OCI-LY3 (cell line): ENCODE measurements around the gene OR5D13.

Source experiments
- H2AFZ ChIP-seq: fragments of 200-600, 300-600 bp; shearing (Covaris generic); 2 replicates; pipeline ENCODE4 v1.6.0; 2014; ENCODE audit warnings: antibody characterized with exemption, low read depth, low read length
- H3K27ac ChIP-seq: fragments of 200-600, 300-600 bp; sonication (generic); 2 replicates; pipeline ENCODE4 v1.5.1; 2014; ENCODE audit warnings: mild to moderate bottlenecking, low read length, moderate library complexity, mixed read lengths
- H3K27me3 ChIP-seq: fragments of 200-600, 300-600 bp; sonication (generic); 2 replicates; pipeline ENCODE4 v1.6.1; 2014; ENCODE audit warnings: low read depth, low read length, mixed read lengths
- H3K36me3 ChIP-seq: fragments of 200-600, 300-600 bp; sonication (generic); replicated peaks from 2 replicates; pipeline ENCODE3; 2014; ENCODE audit warnings: low read depth, low read length, mixed read lengths
- H3K4me1 ChIP-seq: fragments of 300-600, 200-600 bp; sonication (generic); 2 replicates; pipeline ENCODE4 v1.6.1; 2014; ENCODE audit warnings: low read length, mixed read lengths
- H3K4me2 ChIP-seq: fragments of 200-600, 300-600 bp; sonication (generic); 2 replicates; pipeline ENCODE4 v1.6.1; 2014; ENCODE audit warnings: low read length, mixed read lengths
- H3K4me3 ChIP-seq: fragments of 300-600, 200-600 bp; sonication (generic); 2 replicates; pipeline ENCODE4 v1.5.1; 2014; ENCODE audit warnings: antibody characterized with exemption, mild to moderate bottlenecking, low read length, moderate library complexity
- H3K79me2 ChIP-seq: fragments of 300-600, 200-600 bp; shearing (Covaris generic); 2 replicates; pipeline ENCODE4 v1.6.1; 2014; ENCODE audit warnings: mild to moderate bottlenecking, low read length, mixed read lengths
- H3K9ac ChIP-seq: fragments of 300-600, 200-600 bp; shearing (Covaris generic); 2 replicates; pipeline ENCODE4 v1.6.0; 2014; ENCODE audit warnings: mild to moderate bottlenecking, low read length, moderate library complexity
- H3K9me3 ChIP-seq: fragments of 200-600, 300-600 bp; shearing (Covaris generic); 2 replicates; pipeline ENCODE4 v1.6.1; 2014; ENCODE audit warnings: low read length, mixed read lengths; ENCODE audit not compliant: insufficient read depth
- H4K20me1 ChIP-seq: fragments of 200-600, 300-600 bp; sonication (generic); 2 replicates; pipeline ENCODE4 v1.6.1; 2016; ENCODE audit warnings: low read length, mixed read lengths; ENCODE audit not compliant: insufficient read depth
- CTCF ChIP-seq: fragments of 200-600, 300-600 bp; sonication (generic); IDR thresholded peaks from 2 replicates; pipeline ENCODE4 v1.5.1; 2014; ENCODE audit warnings: antibody characterized with exemption, low read length, low read depth
- EZH2phosphoT487 ChIP-seq: fragments of 200-600 bp; shearing (Covaris generic); IDR thresholded peaks from 2 replicates; pipeline ENCODE4 v1.6.1; 2018; ENCODE audit warnings: antibody characterized with exemption, mixed run types, low read depth

Gene OR5D13

DNA sequence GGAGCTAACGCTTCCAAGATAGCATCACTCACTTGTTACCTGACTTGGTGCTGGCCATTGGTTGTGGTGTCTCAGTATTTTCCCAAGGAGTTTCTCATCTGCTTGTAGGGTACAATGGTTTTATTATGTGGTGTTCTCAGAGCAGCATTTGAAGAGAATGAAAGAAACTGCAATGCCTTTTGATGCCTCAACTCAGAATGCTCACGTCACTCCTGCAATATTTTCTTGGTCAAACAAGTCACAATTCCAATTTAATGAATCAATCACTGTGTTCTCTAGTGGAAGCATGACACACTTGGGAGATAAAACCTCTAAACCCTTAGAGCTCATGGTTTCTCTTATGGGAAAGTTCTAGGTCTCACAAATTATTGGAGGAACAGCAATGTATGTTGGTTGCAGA, 20.1 kb downstream of the OR5D13 start:
- Histone ChIP-seq H3K4me3 (no peak overlapping the region), H3K79me2 (no peaks in the 10 kb centered on the region), H3K36me3 (no peaks in the 10 kb centered on the region), H3K4me2 (no peak overlapping the region), H3K9me3 (no peaks in the 10 kb centered on the region), H3K4me1 (no peaks in the 10 kb centered on the region), H3K27ac (no peak overlapping the region), H2AFZ (no peak overlapping the region), H3K27me3 (no peaks in the 10 kb centered on the region), H4K20me1 (no peaks in the 10 kb centered on the region), H3K9ac (no peak overlapping the region)
- no peak for TF ChIP-seq CTCF
- TF ChIP-seq EZH2phosphoT487 = no peak

- Histone ChIP-seq H3K4me2 (no peak within 1 kb of the TSS), H3K27ac (no peak within 1 kb of the TSS), H3K9me3 (no peaks in the 10 kb centered on the region), H3K36me3 (no peaks in the 10 kb centered on the region), H3K27me3 (no peaks in the 10 kb centered on the region), H3K9ac (no peak within 1 kb of the TSS), H3K4me1 (no peaks in the 10 kb centered on the region), H3K4me3 (no peak within 1 kb of the TSS), H2AFZ (no peak within 1 kb of the TSS), H4K20me1 (no peaks in the 10 kb centered on the region), H3K79me2 (no peaks in the 10 kb centered on the region)
- TF ChIP-seq CTCF (no peak), EZH2phosphoT487 (no peak)
Observed at GRCh38 chr11:55795256-55795655, 22.0 kb downstream of the OR5D13 start, which contains the start of gene OR5D14. TSS of gene OR5D14 (plus strand) at chr11:55795556. CDS start at chr11:55795556, 0 bp downstream.

DNA sequence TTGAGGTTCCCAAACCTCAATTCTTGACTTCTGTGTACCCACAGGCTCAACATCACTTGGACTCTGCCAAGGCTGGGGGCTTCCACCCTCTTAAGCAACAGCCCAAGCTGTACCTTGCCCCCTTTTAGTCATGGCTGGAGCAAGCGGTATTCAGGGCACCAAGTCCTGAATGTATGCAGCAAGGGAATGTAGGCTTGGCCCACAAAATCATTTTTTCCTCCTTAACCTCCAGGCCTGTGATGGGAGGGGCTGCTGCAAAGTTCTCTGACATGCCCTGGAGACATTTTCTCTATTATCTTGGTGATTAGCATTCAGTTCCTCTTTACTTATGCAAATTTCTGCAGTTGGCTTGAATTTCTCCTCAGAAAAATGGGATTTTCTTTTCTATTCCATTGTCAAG, 33.0 kb downstream of the OR5D13 start:
- Histone ChIP-seq H4K20me1 (no peaks in the 10 kb centered on the region), H3K36me3 (no peaks in the 10 kb centered on the region), H3K9ac (no peak overlapping the region), H3K79me2 (no peaks in the 10 kb centered on the region), H3K4me1 (no peaks in the 10 kb centered on the region), H3K4me3 (no peak overlapping the region), H3K27me3 (no peaks in the 10 kb centered on the region), H2AFZ (no peak overlapping the region), H3K4me2 (no peak overlapping the region), H3K9me3 (no peaks in the 10 kb centered on the region), H3K27ac (no peak overlapping the region)
- TF ChIP-seq CTCF (no peak), EZH2phosphoT487 (no peak)

- H2AFZ ChIP-seq = no peak within 1 kb of the TSS
- TF ChIP-seq CTCF (no peak), EZH2phosphoT487 (no peak)
- no peaks in the 10 kb centered on the region for H3K4me1 ChIP-seq
- no peak within 1 kb of the TSS for H3K27ac ChIP-seq
- no peaks in the 10 kb centered on the region for H3K79me2 ChIP-seq
- no peak within 1 kb of the TSS for H3K4me2 ChIP-seq
- no peaks in the 10 kb centered on the region for H3K36me3 ChIP-seq
- no peaks in the 10 kb centered on the region for H3K9me3 ChIP-seq
- H3K9ac ChIP-seq = no peak within 1 kb of the TSS
- no peaks in the 10 kb centered on the region for H3K27me3 ChIP-seq
- no peak within 1 kb of the TSS for H3K4me3 ChIP-seq
- no peaks in the 10 kb centered on the region for H4K20me1 ChIP-seq
Observed at GRCh38 chr11:55811067-55811466, 37.8 kb downstream of the OR5D13 start, which contains the start of gene OR5L1. TSS of gene OR5L1 (plus strand) at chr11:55811367. CDS start at chr11:55811467, 100 bp downstream.
